Transverse colon (tissue), 4 donors: Measurements from ENCODE around the gene ZNF318.

Experiments used
- POLR2AphosphoS5 ChIP-seq, 3 donors: sonication (generic); formaldehyde crosslinking; IDR thresholded peaks; one replicate each; pipeline ENCODE4 v1.6.1; 2016; ENCODE audit warnings: antibody characterized with exemption in 3 of 3
- TF ChIP-seq, protein P1 (sequence below), 5 experiments: fragments of 200-600 bp in 3 of 5; fragments of 450-650 bp in 2 of 5; sonication (generic) in 3 of 5; IDR thresholded peaks; 1 replicate in 2 of 5; 2 replicates in 3 of 5; pipeline ENCODE4 v1.5.1; 2016 to 2017; ENCODE audit warnings: antibody characterized with exemption in 5 of 5, inconsistent platforms in 3 of 5, mild to moderate bottlenecking in 2 of 5, moderate library complexity in 1 of 5

GRCh38 chr6:43361269-43361668 is 8.2 kb downstream of the ZNF318 start:
- TF ChIP-seq POLR2AphosphoS5 (IDR thresholded peaks at IDR 0.05) = no peak
- TF ChIP-seq, protein P1, sequence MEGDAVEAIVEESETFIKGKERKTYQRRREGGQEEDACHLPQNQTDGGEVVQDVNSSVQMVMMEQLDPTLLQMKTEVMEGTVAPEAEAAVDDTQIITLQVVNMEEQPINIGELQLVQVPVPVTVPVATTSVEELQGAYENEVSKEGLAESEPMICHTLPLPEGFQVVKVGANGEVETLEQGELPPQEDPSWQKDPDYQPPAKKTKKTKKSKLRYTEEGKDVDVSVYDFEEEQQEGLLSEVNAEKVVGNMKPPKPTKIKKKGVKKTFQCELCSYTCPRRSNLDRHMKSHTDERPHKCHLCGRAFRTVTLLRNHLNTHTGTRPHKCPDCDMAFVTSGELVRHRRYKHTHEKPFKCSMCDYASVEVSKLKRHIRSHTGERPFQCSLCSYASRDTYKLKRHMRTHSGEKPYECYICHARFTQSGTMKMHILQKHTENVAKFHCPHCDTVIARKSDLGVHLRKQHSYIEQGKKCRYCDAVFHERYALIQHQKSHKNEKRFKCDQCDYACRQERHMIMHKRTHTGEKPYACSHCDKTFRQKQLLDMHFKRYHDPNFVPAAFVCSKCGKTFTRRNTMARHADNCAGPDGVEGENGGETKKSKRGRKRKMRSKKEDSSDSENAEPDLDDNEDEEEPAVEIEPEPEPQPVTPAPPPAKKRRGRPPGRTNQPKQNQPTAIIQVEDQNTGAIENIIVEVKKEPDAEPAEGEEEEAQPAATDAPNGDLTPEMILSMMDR (IDR thresholded peaks at IDR 0.05) = no peak
